Fibroblast of pulmonary artery (primary cell): ENCODE results near the gene DDA1.
A peak's percentile ranks its signal among the peaks of the same experiment; 100 is the strongest.

Experiments used
- DNase-seq: peaks from one replicate; pipeline ENCODE4 v3.0.0-alpha.2; 2010; ENCODE audit warnings: low read depth
- H3K4me3 ChIP-seq: replicated peaks from 2 replicates; pipeline ENCODE4 v1.5.1; 2011; ENCODE audit warnings: low read depth, mild to moderate bottlenecking, control low read depth, low read length, moderate library complexity
- TF ChIP-seq, protein P1 (sequence below): IDR thresholded peaks from 2 replicates; pipeline ENCODE4 v1.5.1; 2011; ENCODE audit warnings: mild to moderate bottlenecking, control low read depth, low read length, inconsistent platforms; ENCODE audit errors: missing control alignments

The DDA1 gene

DNA sequence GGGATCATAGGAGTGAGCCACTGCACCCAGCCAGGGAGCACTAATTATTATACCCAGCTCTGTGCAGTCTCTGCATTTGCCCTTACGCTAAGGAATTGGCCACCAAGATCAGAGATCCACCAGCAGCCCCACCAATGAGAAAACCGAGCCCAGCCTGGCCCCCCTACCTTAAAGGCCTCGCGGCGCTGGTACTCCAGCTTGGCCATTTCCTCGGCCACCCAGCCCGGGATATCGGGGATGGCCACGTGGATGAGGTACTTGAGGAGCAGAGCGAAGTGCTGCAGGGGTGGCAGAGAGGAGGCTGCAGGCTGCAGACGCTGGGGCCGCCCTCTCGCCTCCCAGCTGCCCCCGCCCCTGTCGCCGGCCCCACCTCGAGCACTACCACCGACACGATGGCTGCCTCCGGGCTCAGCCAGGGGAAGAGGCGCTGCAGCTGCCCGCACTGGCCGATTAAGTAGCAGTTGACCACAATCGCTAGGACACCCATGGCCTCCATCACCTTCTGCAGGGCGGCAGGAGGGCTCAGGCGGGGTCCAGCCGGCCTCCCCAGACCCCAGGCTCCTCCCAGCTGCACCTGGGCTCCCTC lies 17.8 kb downstream of the DDA1 start:
- TF ChIP-seq, protein P1, sequence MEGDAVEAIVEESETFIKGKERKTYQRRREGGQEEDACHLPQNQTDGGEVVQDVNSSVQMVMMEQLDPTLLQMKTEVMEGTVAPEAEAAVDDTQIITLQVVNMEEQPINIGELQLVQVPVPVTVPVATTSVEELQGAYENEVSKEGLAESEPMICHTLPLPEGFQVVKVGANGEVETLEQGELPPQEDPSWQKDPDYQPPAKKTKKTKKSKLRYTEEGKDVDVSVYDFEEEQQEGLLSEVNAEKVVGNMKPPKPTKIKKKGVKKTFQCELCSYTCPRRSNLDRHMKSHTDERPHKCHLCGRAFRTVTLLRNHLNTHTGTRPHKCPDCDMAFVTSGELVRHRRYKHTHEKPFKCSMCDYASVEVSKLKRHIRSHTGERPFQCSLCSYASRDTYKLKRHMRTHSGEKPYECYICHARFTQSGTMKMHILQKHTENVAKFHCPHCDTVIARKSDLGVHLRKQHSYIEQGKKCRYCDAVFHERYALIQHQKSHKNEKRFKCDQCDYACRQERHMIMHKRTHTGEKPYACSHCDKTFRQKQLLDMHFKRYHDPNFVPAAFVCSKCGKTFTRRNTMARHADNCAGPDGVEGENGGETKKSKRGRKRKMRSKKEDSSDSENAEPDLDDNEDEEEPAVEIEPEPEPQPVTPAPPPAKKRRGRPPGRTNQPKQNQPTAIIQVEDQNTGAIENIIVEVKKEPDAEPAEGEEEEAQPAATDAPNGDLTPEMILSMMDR: no peak
- no peak overlapping the region for H3K4me3 ChIP-seq
- no peak for DNase-seq

DNA sequence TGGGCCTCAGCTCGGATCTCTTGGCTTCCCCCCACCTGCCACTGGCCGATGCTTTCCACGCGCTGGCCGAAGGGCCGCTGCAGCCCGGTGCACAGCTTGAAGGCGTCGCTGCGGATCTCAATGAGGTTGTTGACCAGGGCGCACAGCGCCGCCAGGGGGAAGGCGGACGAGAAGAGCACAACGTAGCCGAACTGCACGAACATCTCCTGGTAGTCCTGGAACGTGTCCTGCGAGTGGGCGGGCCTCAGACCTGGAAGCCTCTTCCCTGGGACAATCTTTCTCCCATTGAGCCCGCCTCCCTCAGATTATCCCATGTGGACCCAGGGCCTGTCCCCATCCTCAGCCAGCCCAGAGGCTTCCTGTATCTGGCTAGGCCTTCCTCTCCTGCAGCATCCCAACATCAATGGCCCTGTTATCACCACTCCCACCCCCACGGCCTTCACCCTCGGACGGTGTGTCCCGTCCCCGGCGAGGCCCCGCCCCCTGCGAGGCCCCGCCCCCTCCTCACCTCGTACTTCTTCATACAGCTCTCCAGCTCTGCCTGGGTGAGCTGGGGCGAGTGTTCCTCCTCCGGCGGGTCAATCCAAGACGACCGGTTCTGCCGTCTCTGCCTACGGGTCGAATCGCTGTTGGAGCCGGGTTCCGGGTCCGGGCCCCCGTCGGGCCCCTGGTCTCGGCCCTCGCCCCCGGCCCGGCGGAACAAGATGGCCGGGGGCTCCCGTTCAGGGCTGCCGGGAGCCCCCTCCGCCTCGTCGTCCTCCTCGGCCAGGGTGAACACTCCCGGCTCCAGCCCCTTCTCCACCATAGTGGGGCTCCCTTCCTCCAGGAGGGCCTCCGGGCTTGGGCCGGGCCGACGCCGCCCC lies 18.5 kb downstream of the DDA1 start:
- peak; percentile 65 for DNase-seq
- H3K4me3 ChIP-seq: peak overlapping the region; percentile 3
- TF ChIP-seq, protein P1: peak; percentile 41

DNA sequence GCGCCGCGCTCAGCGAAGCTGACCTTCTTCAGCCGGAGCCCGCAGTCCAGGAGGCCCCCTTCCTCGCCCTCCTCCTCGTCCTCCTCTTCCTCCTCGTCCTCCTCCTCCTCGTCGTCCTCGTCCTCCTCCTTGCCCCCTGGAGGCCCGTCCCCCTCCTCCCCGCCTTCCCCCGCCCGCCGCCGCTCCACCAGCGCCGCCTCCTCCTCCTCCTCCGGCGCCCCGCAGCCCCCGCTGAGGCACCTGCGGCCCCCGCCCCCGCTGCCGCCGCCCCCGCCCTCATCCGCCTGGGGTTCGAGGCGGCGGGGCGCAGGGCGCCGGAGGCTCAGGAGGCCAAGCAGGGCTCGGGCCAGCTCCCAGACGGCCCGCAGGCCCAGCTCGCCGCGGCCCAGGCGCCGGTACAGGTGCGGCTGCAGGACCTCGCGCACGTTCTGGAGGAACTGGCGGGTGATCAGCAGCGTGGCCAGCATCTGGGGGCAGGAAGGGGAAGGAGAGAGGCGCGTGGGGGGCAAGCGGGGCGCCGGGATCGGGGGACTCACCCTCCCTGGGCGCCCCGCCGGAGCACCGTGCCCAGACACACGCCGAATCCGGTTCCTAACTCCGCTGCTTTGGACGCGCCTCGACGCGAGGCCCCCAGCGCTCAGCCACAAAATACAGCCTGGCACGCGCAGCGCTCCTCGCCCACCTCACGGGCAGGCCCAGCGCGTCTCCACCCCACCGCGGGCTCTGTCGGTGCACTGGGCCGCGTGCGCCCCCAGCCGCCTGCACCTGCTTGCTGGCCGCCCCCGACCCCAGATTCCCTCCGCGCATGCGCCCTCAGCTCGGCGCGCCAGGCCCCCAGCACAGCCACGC lies 19.4 kb downstream of the DDA1 start:
- TF ChIP-seq, protein P1: no peak
- DNase-seq: no peak
- H3K4me3 ChIP-seq: peak overlapping the region; percentile 3

DNA sequence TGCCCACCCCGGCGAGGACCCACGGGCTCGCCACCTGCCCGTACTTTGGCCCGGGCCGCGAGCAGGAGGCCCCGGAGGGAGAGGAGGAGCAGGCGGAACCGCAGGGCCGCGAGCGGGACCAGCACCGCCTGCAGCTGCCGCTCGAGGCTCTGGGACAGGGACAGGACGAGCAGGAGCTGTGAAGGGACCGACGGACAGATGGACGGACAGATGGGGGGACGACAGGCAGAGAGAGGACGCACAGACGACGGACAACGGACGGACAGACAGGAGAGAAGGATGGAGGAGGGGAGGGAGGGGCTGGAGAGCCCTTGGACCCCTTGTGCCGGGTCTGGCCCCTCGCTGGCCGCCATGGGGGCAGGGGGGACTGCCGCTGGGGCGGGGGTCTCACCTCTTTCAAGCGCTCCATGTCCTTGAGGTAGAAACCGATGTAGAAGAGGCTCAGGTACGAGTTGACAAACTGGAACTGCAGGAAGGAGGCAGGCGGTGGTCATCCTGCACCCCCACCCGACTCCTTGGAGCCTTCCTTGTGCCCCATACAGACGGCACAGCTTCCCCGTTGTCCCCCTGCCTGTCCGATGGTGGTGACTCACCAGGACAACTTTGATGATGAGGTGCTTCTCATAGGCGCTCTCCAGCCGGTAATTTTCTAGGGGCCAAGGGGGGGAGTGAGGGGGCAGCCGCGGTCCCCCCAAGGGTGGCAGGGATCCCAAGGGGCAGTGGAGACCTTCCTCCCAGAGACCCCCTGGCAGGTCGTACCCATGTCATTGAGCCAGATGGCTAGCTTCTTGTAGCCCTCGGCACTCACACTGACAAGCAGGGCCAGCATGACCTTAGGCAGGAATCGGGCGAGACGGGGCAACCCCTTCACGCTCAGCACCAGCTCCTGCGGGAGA lies 20.3 kb downstream of the DDA1 start:
- TF ChIP-seq, protein P1: no peak
- DNase-seq: no peak
- no peak overlapping the region for H3K4me3 ChIP-seq

DNA sequence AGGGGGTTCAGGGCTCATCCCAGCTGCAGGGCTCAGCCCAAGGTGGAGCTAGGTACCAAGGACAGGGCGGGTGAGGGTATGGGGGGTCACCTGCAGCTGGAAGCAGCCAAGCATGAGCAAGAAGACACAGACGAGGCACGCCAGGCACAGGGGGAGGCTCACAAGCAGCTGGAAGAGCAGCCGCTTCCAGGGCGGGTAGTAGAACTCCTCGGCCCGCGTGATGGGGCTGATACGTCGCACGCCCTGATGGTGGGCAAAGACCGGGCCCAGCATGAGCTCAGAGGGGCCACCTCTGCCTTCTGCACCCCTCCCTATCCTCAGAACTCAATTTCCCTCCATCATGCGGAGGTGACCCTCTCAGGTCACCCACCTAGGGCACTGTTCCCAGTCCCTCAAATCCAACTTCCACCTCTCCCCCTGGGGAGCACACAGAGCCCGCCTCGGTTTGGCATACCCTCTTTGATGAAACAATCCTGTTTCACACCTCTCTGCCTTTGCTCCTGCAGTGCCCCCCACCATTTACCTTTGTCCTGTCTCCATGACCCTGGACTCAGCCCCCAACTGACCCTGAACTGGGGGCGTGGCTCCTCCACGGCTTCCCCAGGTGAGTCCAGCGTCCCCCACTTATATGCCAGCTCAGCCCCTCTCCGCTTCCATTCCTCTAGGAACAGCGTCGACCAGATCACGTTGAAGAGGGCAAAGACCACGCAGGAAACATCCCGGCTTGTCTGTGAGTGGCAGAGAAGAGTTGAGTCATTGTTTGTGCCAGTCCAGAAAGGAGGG lies 21.1 kb downstream of the DDA1 start:
- no peak for DNase-seq
- no peak overlapping the region for H3K4me3 ChIP-seq
- TF ChIP-seq, protein P1: no peak

DNA sequence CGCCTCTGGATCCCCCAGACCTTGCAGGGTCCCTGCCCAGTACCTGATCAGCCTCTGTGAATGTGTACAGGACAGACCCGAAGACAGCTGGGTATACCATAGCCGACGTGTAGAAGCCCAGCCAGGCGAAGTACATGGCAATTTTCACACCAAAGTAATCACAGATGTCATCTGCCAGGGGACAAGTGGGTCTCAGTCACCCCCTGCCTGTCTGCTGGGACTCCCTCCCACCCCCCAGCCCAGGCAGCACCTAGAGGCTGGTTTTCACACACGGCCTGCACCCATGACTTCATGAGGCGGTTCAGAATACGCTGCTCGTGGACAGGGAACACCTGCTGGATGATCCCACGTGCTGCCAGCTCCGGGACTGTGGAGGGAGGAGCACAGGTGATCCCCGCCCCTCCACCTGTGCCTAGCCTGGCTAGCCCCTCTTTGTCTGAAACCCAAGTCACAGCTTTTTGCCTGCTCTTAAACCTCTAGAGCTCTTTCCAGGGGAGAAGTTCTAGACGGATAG lies 21.7 kb downstream of the DDA1 start:
- no peak for DNase-seq
- TF ChIP-seq, protein P1: no peak

More for the DNA sequence above, 21.7 kb downstream of the DDA1 start:
- no peak overlapping the region for H3K4me3 ChIP-seq
